SU-DHL-6 (cell line): ENCODE results near the gene GRAMD1B.

ENCODE experiments used
- H2AFZ ChIP-seq: fragments of 200-600 bp; sonication (generic); 2 replicates; pipeline ENCODE4 v1.6.1; 2014; ENCODE audit warnings: low read depth, mild to moderate bottlenecking, moderate library complexity, mixed read lengths, antibody characterized with exemption, low read length; ENCODE audit not compliant: severe bottlenecking
- H3F3A ChIP-seq: fragments of 200-600 bp; shearing (Covaris generic); 2 replicates; pipeline ENCODE4 v1.6.0; 2016; ENCODE audit warnings: antibody characterized with exemption, mild to moderate bottlenecking; ENCODE audit not compliant: insufficient read depth
- H3K27ac ChIP-seq: fragments of 200-600 bp; sonication (generic); 2 replicates; pipeline ENCODE4 v1.5.1; 2016; ENCODE audit warnings: low read depth, mild to moderate bottlenecking, low read length, moderate library complexity, mixed read lengths
- H3K27me3 ChIP-seq: fragments of 200-600 bp; sonication (generic), shearing (Covaris generic); 2 replicates; pipeline ENCODE4 v1.6.0; 2014; ENCODE audit warnings: mild to moderate bottlenecking, low read length
- H3K36me3 ChIP-seq: fragments of 200-600 bp; sonication (generic); 2 replicates; pipeline ENCODE4 v1.6.1; 2014; ENCODE audit warnings: mild to moderate bottlenecking, low read length, mixed read lengths
- H3K4me2 ChIP-seq: fragments of 300-600, 200-600 bp; shearing (Covaris generic), sonication (generic); 2 replicates; pipeline ENCODE4 v1.6.0; 2014; ENCODE audit warnings: low read length, low read depth, mild to moderate bottlenecking; ENCODE audit not compliant: poor library complexity, severe bottlenecking
- H3K4me3 ChIP-seq: fragments of 200-600 bp; sonication (generic); 2 replicates; pipeline ENCODE4 v1.5.1; 2014; ENCODE audit warnings: antibody characterized with exemption, low read length, mild to moderate bottlenecking, mixed read lengths; ENCODE audit not compliant: insufficient read depth, poor library complexity, severe bottlenecking
- H3K79me2 ChIP-seq: fragments of 200-600 bp; sonication (generic); 2 replicates; pipeline ENCODE4 v1.6.1; 2014; ENCODE audit warnings: mild to moderate bottlenecking, low read length, moderate library complexity; ENCODE audit not compliant: insufficient read depth
- H3K9ac ChIP-seq: fragments of 200-600 bp; sonication (generic); 2 replicates; pipeline ENCODE4 v1.7.0; 2014; ENCODE audit warnings: mild to moderate bottlenecking, low read length
- H3K9me2 ChIP-seq: fragments of 200-600 bp; sonication (generic); replicated peaks from 2 replicates; pipeline ENCODE4 v1.6.1; 2014; ENCODE audit warnings: low read length; ENCODE audit not compliant: insufficient read depth
- H3K9me3 ChIP-seq: fragments of 200-600 bp; sonication (generic); 2 replicates; pipeline ENCODE4 v1.6.1; 2014; ENCODE audit warnings: low read length, mixed read lengths; ENCODE audit not compliant: insufficient read depth
- H4K20me1 ChIP-seq: fragments of 200-600 bp; sonication (generic); 2 replicates; pipeline ENCODE4 v1.6.1; 2014; ENCODE audit warnings: low read depth, mild to moderate bottlenecking, antibody characterized with exemption, low read length, moderate library complexity, mixed read lengths
- CTCF ChIP-seq: fragments of 200-600 bp; sonication (generic); IDR thresholded peaks from one replicate; pipeline ENCODE4 v1.5.1; 2017; ENCODE audit warnings: antibody characterized with exemption, mild to moderate bottlenecking, low read length, moderate library complexity; ENCODE audit not compliant: insufficient read depth, poor library complexity, severe bottlenecking
- EZH2phosphoT487 ChIP-seq: fragments of 200-600 bp; sonication (generic), shearing (Covaris generic); conservative IDR thresholded peaks from 2 replicates; pipeline ENCODE4 v1.6.1; 2018; ENCODE audit warnings: mild to moderate bottlenecking, antibody characterized with exemption, low read length, moderate library complexity, mixed read lengths

GRAMD1B gene

GRCh38 chr11:123521930-123522329 is 91.9 kb downstream of the GRAMD1B start:
- TF ChIP-seq CTCF (no peak), EZH2phosphoT487 (no peak)
- H4K20me1 ChIP-seq = no peaks in the 10 kb centered on the region
- peaks cover 4% of the 10 kb centered on the region; the same call in 1 of the 2 replicates for H3K79me2 ChIP-seq
- no peak overlapping the region for H2AFZ ChIP-seq
- no peak overlapping the region for H3K27ac ChIP-seq
- H3K4me2 ChIP-seq = no peak overlapping the region
- H3K4me3 ChIP-seq = no peak overlapping the region
- no peaks in the 10 kb centered on the region for H3K9me2 ChIP-seq
- no peaks in the 10 kb centered on the region for H3K36me3 ChIP-seq
- H3K27me3 ChIP-seq = no peaks in the 10 kb centered on the region
- H3K9ac ChIP-seq = no peak overlapping the region
- H3F3A ChIP-seq = no peaks in the 10 kb centered on the region
- H3K9me3 ChIP-seq = no peaks in the 10 kb centered on the region

GRCh38 chr11:123523539-123523938 is 93.5 kb downstream of the GRAMD1B start:
- Histone ChIP-seq H2AFZ (no peak overlapping the region), H3K27ac (no peak overlapping the region), H3K9ac (no peak overlapping the region), H3K9me3 (no peaks in the 10 kb centered on the region), H3K79me2 (peaks cover 4% of the 10 kb centered on the region; the same call in 1 of the 2 replicates), H4K20me1 (no peaks in the 10 kb centered on the region), H3K4me3 (no peak overlapping the region), H3K9me2 (no peaks in the 10 kb centered on the region), H3K27me3 (no peaks in the 10 kb centered on the region), H3K36me3 (no peaks in the 10 kb centered on the region), H3F3A (no peaks in the 10 kb centered on the region), H3K4me2 (no peak overlapping the region)
- TF ChIP-seq CTCF (no peak), EZH2phosphoT487 (no peak)

GRCh38 chr11:123525097-123525496 is 95.0 kb downstream of the GRAMD1B start:
- H3K9me3 ChIP-seq = no peaks in the 10 kb centered on the region

More at GRCh38 chr11:123525097-123525496, 95.0 kb downstream of the GRAMD1B start:
- TF ChIP-seq CTCF = no peak
- no peak for TF ChIP-seq EZH2phosphoT487
- Histone ChIP-seq H3K36me3 (no peaks in the 10 kb centered on the region), H4K20me1 (no peaks in the 10 kb centered on the region), H2AFZ (no peak overlapping the region), H3F3A (no peaks in the 10 kb centered on the region), H3K27me3 (no peaks in the 10 kb centered on the region), H3K9me2 (no peaks in the 10 kb centered on the region), H3K27ac (no peak overlapping the region), H3K9ac (no peak overlapping the region), H3K79me2 (peaks cover 7% of the 10 kb centered on the region; the same call in 1 of the 2 replicates), H3K4me3 (no peak overlapping the region), H3K4me2 (no peak overlapping the region)
